Stimulated activated CD4-positive, alpha-beta T cell treated with anti-CD3 and anti-CD28 coated beads, Interleukin-2, amount 100 ng/mL, for 4 hours (primary cell): ENCODE measurements around the gene CXXC5.

Experiments
- DNase-seq: peaks from one replicate; pipeline ENCODE4 v3.0.0-alpha.2; 2020; ENCODE audit warnings: low read depth

The CXXC5 gene

GRCh38 chr5:139638090-139638735 is 9.9 kb upstream of the CXXC5 start:
- no peak for DNase-seq

GRCh38 chr5:139638736-139639618 is 9.2 kb upstream of the CXXC5 start:
- DNase-seq, result no peak

DNA sequence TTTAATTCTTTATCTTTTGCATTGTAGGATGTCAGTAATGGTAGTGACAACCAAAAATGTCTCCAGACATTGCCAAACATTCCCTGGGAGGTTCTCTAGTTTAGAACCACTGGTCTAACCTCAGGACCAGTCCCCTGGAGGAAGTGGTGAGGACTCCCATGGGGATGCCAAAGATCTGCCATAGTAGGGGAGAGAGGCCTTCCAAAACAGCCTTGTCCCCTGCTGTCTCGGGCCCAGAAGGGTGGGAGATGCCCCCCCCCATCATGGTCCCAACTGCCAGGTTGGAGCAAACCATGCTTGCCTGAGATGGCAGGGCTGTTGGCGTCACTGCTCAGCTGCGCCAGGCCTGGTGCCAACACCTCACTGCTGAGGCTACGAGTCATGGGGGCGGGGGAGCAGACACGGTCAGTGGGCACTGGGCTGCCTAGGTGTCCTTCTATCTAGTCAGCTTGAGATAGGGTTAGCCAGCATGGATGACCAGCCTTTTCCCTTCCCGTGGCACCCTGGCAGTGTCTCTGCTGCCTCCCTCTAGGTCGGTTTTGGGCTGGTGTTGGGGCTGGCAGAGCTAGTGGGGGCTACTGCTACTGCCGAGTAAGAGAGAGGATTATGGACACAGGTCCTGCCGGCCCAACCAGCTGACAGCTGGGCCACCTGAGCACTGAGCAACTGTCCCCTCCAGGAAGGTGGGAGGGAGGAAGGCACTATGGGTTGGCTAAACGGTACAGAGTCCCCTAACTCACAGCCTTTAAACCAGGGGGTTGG is 8.3 kb upstream of the CXXC5 start:
- DNase-seq, result no peak

- DNase-seq, result no peak
Measured at GRCh38 chr5:139640421-139641115, 7.6 kb upstream of the CXXC5 start.

DNA sequence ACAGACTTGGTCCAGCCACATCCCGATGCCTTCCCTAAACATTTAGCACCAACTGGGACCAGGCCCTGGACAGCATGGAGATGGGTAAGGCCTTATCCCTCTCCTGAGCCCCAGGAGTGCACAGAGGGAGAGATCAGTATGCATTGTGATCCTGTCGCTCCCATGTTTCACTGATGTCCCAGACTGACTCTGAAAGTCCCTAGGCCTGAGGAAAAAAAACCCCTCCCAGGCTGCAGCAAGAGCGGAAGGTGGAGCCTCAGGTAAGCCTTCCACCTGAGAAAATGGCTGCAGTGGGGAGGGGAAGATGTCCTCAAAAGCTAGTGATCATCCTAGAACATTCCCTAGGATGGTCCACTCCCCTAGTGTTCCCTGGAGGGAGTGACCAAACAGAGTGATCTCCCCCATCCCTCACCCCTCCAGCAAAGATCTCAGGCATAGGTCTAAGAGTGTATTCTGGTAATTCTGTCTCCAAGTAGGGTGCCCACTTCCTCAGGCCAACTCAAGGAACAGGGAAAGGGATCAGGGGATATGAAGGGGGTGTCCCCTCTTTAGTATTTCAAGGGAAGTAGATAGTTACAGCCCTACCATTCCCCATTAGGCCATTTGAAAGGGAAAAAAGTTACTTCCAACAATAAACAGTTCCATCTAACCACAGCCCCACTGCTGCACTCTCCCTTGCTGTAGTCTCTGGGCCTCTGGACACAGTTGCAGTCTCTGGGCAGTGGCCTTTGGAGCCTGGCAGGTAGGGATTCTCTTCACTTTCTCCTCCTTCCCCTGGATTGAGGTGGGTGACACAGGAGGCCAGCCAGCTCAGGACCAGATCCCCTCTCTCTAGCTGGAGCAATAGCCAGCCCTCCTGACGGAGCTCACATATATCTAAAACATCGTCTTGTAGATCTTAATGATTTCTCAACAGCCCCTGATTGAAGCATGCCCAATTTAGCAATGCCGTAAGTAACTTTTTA is 6.8 kb upstream of the CXXC5 start:
- DNase-seq, result no peak

- no peak for DNase-seq
Measured at GRCh38 chr5:139642213-139642612, 5.9 kb upstream of the CXXC5 start.

DNA sequence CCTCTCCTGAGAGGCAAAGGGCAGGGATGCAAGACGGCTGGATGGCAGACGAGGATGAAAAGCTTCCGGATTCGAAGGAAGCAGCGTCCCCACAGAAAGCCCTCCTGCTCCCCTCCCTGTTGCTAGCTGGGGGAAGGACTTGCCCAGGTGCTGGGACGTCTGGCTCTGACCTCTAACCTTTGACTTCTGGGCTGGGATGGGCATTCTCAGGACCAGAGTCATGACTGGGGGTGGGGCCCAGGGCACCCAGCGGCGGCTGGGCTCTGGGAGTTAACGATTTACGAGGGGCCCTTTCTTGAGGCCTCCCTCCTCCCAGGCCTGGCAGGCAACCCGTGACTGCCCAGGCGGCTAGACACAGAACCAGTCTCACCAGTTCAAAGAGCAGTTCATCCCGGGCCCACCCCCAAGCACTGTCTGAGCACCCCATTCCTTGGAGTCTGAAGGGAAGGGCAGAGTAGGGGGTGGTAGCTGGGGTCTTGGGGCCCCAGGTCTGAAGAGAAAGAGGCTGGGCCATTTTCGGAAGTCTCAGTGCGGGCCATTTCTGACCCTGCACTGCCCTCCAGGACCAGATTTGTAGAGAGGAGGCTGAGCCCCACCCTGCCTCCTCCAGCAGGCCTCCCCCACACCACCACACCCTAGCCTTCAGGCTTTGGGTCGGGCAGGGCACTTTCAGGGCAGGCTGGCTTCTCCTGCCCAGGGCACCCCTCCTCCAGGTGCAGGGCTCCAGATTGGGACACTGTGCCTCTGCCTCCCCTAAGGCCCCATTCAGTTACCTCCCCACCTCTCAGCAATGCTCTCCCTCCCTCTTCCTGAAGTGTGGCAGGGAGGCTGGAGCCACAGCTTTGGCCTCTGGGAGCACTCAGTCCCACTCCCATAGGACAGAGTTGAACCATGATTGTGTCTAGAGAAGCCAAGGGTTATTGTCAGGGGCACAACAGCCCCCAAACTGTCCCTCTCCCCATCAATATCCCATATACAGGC is 5.0 kb upstream of the CXXC5 start:
- DNase-seq, result no peak

GRCh38 chr5:139644001-139644456 is 4.1 kb upstream of the CXXC5 start:
- DNase-seq, result no peak

DNA sequence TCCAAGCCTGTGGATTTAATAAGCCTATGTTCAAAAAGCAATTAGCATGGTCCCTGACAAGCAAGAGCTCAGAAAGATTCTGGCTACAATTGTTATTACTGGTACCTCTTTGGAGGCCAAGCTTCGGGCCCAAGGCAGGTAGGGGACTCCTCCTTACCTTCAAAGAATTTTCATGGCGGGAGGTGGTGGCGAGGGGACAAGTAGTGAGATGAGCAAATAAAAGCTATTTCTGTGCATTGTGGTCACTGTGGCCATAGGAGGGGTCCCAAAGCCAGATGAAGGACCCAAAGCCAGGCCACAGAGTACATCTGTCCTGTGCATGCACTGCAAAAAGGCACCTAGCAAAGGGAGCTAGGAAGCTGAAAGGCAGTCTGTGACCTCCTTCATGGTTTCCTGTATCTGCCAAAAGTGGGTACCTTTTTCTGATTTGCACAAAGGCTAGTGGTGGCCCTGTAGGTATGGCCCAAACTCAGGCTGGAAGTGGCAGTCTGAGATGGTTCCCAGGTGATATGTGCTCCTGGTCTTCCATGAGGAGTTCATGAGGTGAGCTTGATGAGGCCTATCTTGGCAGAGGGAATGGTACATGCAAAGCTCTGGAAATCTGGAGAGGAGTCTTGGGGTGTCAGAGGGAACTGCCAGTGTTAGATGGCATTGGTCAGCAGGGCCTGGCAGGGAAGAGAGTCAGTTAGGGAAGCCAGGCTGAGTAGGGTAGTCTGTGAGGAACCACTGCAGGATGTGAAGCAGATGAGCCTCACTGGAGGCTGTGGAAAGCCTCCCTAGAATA is 3.3 kb upstream of the CXXC5 start:
- DNase-seq, result no peak

DNA sequence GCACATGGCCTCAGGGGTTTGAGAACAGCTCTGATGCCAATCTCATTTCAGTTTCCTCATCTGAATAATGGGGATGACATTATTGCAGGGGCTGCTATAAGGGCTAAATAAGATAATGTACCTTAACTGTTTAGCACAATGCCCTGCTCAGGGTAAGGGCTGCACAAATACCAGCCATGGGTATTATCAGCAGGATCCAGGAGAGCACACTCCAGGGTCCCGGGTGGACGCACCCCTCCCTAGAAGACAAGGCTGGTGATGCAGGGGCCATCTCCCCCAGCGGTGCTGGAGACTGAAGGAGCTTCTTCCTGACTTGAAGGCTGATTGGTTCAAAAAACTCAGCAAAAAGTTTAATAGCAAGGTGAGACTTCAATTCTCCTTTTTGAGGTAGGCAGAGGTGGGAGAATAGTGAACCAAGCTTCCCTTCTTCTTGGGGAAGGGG is 2.7 kb upstream of the CXXC5 start:
- no peak for DNase-seq

GRCh38 chr5:139646111-139646510 is 2.0 kb upstream of the CXXC5 start:
- no peak for DNase-seq

DNA sequence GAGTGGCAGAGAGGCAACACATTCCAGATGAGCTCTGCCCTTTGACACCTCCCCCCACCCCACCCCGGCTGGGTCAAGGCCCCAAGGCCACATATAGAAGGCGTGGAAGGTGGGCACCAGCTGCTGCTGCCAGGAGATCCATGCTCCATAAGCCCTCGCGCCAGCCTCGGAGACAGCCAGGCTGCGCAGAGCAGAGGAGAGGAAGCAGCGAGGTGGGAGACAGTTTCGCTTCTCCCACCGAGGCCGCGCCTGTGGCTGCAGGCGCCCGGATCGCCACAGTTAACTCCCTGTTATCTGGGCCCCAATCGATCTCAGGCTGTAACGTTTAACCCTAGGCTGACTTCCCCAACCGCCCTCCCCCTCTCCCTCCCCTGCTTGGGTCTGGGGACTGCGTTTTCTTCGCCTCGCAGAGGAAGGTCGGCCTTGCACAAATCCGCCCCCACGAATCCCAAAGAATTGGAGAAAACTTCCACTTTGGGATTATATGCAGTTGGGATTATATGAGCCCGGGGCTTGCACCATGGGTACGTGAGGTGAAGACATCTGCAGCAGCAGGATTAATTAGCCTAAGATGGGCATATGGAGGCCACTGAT is 1.1 kb upstream of the CXXC5 start:
- DNase-seq, result no peak

DNA sequence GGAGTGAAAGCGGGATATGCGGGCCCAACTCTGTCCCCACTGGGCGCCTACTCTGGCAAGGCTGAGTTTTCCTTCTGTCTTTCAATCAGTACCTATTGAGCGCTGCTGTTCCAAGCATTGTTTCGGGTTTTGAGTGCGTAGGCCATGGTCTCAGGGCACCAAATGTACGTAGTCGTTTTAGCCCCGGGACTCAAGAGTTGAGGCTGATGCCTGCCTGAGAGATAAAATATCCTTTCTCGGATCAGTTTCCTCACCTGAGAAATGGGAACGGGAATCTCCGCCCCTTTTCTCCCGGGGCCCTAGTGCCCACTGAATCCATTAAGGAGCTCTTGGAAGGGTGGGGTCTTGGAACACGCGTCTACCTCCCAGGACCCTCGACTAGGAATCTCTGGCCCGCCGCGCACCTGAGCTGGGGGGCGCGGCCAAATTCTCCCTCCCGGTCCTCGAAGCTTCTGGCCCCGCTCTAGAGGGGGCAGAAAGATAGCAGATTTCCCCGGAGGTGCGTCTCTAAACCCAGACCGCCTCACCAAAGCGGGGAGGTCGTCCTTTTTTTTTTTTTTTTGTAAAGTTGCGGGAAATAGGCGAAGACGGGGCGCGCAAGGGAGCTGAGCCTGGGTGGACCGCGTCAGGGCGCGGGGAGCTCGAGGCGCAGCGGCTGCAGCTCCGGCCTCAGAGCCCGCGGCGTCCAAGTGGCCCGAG is 494 bp upstream of the CXXC5 start:
- no peak for DNase-seq

DNA sequence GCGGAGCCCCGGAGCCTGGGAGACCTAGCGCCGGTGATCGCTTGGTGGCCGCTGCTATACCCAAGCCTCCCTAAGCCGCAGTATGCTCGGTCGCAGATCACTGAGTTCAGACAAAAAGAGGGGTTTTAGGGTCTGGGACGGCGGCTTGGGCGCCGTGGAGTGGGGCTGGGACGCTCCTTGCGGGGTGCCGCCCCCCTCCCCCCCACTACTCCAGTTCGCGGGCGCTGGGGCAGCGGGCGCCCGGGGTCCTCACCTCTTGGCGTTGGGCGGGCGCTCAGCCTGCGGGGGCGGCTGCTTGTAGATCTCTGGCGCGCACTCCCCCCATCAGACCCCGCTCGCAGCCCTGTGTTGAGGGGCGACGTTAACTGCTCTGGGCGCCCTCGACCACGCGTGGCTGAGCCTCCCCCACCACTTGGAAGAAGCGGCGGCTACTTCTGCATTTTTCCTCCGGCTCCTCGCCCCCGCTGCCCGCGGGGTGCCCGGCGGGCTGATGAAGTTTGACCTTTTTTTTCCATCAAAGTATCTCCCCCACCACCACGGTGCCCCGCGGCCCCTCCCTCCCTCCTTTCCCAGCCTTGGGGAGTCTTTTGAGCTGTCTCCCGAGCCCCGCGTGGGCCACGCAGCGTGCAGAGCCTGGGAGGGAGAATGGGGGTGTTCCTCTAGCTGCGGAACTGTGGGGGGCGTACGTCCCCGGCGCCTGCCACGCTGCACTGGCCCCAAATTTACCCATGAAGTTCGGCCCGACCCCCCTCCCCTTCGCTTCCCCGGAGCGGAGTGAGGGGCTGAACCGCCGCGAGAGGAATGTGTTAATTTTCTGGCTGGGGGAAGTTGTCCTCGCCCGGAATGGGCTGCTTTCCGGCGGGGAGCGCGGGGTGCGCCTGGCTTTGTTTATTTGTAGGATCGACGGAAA is 1.2 kb downstream of the CXXC5 start:
- DNase-seq, result no peak

DNA sequence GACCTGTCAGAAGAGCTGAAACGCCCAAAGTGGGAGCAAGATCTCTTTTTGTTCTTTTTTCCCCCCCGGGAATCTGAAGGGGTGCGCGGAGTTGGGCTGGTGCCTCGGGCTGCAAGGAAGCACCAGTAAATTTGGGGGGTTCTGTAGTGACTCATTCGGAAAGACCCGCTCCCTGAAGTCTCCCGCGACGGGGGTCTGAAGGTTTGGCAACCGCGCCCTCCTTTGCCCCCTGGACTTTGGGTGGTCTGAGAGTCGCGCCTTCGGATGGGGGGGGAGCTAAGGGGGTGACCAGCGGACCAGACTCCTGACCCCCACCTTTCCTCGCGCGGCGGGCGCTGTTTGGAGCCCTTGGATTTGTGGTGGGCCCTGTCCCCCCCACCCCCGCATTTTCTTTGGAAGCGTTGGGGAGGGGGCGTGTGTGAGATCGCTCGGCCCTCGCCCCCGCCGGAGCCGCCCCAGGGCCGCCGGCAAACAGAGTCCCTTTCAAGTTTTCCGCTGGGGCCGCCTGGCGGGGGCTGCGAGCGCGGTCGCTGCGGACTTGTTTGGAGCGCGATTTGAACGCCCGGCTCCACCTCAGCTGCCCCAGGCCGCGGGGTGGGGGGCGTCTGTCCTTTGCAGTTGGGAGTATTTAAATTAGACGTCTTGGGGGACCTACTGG is 2.0 kb downstream of the CXXC5 start:
- DNase-seq, result no peak

DNA sequence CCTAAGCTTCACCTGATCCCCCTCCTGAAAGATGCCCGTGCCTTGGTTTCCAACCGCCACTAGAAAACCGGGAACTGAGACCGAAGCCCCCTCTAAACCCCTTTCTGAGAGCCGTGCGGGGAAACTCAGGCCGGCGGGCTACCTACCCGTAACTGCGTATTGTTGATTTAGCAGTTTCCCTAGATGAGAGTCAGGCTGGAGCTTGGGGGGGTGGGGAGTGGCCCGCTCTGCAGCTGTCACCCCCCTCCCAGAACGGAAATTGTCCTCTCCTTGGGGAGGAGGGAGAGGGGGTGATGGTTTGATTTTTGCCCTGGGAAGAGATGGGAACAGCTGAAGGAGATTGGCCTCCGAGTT is 2.5 kb downstream of the CXXC5 start:
- no peak for DNase-seq
